GM18907 (cell line): ENCODE results near the gene ANKRD26.

Source experiments
- ATAC-seq: cut with Tn5 transposase; IDR thresholded peaks from one replicate; pipeline ENCODE4 v1.9.1; 2021; ENCODE audit warnings: mild to moderate bottlenecking, moderate library complexity; ENCODE audit not compliant: unreplicated experiment

The ANKRD26 gene

DNA sequence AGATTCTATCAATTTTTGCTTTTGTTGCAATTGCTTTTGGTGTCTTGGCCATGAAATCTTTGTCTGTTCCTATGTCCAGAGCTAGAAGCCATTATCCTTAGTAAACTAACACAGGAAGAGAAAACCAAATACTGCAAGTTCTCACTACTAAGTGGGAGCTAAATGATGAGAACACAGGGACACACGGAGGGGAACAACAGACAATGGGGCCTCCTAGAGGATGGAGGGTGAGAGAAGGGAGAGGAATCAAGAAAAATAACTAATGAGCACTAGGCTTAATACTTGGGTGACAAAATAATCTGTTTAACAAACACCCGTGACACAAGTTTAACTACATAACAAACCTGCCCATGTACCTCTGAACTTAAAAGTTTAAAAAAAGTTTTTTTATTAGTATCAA, 78.2 kb downstream of the ANKRD26 start:
- ATAC-seq: no peak

DNA sequence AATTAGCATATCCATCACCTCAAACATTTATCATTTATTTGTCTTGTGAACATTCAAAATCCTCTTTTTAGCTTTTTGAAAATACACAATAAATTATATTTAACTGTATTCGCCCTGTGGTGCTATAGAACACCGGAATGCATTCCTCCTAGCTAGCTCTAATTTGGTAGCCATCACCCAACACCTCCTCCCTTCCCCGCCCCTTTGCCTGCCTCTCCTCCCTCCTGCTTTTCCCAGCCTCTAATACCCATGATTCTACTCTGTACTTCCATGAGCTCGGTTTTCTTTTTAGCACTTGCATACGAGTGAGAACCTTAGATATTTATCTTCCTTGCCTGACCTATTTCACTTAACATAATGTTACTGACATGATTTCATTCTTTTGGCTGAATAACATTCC, 80.1 kb downstream of the ANKRD26 start:
- ATAC-seq: no peak

DNA sequence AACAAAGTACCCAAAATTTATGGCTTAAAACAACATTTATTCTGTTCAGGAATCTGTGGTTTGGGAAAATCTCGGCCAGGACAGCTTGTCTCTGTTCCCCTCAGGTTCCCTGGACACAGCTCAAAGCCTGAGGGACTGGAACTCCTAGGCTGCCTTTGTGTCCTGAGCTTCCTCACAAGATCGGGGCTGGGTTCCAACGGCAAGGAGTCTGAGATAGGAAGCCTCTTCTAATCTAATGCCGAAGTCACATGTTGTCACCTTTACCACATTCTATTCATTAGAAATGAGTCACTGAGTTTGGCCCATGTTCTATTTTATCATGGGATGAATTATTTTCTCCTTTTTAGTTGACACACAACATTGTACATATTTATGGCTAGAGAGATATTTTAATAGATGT, 80.5 kb downstream of the ANKRD26 start:
- ATAC-seq: no peak

DNA sequence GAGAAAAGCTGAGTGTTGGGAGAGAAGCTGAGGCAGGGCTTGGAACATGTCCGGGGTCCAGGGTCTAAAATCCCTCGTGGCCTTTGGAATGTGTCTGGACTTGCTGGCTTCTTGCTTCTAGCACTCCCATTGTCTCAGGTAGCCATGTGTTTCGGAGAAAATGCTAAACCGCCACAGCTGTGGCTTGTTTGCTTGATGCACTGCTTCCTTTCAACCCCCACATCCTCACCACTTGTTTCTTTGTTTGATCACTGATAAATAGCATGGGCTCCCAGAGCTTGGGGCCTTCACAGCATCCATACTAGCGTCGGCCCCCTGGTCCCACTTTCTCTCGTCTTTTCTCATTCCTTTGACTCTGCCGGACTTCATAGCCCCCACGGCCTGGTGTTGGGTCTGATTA, 102.7 kb downstream of the ANKRD26 start:
- ATAC-seq: no peak

DNA sequence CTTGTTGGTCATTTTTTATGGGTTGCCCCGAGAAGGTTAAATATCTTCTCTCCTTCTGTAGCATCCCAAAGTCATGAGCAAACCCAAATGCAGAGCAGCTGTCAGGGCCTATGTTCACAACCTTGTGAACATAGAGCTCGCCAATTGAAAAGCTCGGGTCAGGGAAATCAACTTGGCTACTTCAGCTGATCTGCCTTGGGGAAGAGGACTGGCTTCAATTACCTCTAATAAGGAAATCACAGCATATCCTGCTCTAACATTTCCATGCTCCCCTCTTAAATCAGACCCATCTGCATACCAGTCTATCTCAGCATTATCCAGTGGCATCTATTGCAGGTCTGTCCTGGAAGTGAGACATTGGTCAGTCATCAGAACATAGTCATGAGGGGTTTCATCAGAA, 105.6 kb downstream of the ANKRD26 start:
- no peak for ATAC-seq

DNA sequence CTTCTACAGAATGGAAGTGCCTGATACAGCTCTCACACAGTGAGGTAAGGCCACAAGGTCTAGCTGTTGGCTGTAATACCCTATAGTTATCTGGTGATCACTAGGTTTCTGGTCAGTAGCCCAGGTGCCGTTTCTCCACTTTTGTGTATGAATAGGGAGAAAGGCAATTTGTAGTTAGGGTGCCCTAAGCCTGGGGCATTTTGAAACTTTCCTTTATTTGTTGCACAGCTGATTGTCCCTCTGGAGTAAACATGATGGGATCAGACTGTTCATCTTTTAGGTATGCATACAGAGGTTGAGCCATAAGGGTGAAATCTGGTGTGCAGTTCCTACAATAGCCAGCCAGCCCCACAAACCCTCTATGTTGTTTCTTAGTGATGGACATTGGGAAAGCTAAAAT, 112.4 kb downstream of the ANKRD26 start:
- ATAC-seq: no peak

DNA sequence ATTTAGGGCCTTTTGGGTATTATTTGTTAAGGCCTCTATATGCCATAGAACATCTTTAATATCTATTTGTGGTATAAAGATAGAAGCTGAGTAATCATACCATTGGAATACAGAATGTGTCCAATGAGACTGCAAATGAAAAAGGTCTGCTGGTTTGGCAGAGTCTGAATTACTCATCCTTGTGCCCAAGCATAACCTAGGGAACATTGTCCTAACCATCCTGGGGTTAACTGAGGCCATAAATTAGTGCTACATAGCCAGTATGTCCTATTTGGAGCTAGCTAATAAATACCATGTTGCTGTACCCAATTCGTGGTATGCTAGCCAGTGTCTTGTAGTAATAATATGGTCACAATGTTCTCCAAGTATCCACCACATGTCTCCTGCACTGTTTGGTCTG, 117.1 kb downstream of the ANKRD26 start:
- no peak for ATAC-seq

DNA sequence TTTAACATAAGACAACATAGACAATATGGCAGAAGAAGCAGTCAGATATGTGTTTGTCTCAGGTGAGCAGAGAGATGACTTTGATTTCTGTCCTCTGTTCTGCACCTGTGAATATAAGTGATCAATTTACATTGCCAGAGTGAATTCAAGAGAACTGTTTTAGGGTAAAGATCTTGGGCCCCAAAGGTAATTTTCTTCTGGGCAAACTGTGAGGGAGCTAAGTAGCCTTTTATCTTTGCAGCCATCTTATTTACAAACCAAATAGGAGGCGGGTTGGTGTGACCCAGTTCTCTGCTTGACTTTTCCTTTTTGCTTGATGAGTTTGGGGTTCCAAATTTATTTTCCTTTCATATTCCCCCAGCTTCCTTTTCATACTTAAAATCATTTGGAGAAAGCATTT, 118.2 kb downstream of the ANKRD26 start:
- ATAC-seq: no peak

DNA sequence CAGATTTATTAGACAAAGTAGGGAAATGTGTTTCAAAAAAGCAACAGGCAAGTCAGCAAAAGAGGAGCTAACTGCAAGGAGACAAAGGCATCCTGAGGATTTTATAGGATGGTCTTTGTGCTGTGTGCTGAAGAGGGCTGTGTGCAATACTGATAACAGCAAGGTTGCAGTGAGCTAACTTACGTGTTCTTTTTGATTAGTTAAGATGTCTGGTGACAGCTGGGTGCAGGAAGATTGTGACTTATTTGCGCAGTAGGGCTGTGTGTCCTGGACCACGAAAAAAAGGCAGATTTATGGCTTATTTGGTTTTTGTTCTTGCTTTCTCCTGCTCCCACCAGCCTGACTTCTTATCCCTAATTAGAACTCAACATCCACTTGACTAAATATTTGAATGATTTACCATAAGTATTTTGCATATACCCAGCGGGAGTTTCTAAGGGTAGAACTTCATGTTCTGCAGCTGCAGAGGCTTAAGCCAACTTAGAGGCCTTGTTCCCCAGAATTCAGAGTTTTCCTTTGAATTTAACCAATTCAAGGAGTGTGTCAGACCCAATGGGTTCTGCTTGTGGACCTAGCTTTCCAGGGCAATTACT, 119.0 kb downstream of the ANKRD26 start:
- ATAC-seq: no peak

DNA sequence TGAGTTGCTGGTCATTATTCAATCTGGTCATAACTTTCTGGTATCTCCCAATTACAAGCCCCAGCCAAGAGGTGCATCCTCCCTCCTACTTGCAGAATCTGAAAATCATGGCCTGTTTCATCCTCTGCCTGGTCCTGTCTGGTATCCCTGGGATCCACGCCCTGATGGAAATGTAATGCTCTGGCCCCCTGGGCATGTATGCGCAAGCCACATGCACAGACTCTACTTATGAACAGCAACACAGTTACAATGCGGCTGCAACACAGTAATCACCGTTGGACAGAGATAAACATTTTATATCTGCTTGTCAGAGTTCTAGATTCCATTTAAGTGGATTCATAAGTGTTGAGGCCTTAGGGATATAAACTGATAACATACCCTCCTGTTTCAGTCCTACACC, 121.8 kb downstream of the ANKRD26 start:
- no peak for ATAC-seq

DNA sequence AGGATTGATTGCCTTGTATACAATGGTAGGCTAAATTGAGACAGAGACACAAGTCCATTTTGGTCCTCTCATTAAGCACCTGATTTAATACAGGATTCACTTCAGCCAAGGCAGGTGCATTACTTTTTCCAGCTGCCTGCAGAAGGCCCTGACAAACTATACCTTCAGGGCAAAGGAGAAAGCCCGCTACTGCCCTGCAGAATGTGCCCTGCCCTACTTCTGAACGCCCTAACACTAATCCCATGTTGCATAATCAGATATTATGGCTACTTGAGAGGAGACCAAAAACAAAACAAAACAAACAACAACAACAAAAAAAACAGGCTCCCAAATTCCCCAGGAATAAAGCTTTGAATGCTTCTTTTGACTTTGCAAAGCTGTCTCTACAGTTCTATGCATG, 122.7 kb downstream of the ANKRD26 start:
- ATAC-seq: no peak

DNA sequence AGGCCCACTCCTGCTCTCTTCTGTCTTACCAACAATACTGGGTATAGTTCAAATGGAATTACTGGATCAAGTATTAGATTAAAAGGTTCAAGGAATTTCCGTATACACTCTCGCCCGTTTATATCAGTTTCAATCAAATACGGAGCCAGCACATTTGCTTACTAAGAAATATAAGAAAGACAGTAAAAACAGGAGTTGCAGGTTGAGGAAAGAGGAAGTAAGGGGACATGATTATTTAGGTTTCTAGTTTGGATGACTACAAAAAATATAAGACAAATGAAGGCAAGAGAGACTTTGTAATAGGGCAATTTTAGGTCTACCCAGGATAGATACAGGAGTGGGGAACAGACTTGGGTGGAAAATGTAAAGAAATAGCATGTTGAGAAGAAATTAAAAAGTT, 129.6 kb downstream of the ANKRD26 start:
- ATAC-seq: no peak

DNA sequence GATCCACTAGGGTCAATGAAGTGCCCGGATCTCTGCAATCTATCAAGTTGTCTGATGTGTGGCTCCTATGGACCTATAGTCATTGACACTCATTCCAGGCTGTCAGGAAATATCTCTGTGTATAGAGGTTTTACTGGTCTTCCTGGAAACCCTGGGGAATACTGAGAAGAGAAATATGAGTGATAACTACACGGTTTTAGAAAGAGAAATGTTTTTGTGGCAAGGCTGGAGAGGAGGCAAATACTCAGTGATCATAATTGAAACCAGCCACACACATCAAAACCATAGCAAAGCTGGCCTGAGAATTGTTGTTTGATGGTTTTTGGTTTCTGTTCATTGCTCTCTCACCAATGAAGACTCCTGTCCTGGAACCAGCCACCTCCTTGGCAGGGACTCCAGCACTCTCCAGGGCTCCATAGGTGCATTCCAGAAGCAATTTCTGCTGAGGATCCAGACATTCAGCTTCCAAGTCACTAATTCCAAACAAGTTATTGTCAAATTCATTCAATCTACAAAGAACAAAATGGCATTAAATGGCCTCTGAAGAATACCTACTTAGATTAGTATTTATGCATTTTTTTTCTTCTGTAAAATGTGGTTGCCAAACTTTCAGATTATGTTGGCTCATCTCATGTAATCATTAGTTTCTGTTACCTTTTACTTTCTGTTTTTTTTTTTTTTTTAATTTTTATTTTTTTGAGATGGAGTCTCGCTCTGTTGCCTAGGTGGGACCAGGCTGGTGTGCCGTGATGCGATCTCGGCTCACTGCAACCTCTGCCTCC, 131.0 kb downstream of the ANKRD26 start:
- ATAC-seq: peak; percentile 92

DNA sequence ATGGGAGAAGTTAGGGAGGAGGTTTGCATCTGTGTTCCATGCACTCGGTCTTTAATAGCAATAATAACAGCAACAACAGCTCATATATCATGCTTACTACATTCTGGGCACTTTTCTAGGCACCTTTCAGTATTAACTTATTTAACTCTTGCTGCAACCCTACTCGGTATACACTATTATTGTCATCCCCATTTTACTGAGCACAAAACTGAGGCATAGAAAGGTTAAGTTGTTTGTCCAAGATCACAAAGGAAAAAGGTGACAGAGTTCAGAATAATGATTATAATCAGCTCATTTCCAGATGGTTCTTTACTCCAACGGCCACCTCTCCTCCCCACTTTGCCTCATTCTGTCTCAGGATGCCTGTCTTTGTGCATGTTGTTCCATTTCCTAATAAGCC, 137.5 kb downstream of the ANKRD26 start:
- ATAC-seq: no peak

DNA sequence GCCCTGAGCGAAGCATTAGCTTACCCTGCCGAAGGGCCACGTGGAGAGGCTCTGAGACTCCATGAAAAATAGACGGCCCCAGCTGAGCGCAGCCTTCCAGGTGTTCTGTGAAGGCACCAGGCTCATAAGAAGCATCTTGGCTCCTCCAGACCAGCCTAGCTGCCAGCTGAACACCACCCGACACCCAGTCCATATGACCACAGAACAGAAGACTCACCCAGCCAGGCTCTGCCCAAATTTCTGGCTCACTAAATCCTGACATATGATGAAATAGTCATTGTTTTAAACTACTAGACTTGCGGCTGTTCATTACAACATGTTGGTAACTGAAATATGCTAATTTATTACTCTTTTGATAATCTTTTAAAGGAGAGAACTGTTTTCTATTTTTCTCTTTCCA, 140.0 kb downstream of the ANKRD26 start:
- no peak for ATAC-seq

DNA sequence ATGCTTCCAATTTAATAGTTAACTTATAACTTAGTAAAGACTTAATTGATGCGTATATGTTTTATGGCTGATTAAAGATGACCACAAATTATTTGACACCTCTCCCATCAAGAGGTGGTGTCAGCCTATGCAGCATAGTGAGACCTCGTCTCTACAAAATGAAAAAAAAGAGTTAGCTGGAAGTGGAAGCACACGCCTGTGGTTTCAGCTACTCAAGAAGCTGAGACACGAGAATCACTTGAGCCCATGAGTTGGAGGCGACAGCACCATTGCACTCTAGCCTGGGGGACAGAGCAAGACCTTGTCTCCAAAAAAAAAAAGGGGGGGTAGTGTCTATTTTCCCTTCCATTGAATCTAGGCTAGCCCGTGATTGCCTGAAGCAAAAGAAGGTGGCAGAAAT, 140.5 kb downstream of the ANKRD26 start:
- ATAC-seq: no peak
